GM21447 (cell line): ENCODE measurements around the gene AGAP1.

Source experiments
- ATAC-seq: cut with Tn5 transposase; IDR thresholded peaks from one replicate; pipeline ENCODE4 v1.9.1; 2021; ENCODE audit not compliant: unreplicated experiment

Gene AGAP1

GRCh38 chr2:235626658-235627057 is 132.8 kb downstream of the AGAP1 start:
- ATAC-seq: no peak

DNA sequence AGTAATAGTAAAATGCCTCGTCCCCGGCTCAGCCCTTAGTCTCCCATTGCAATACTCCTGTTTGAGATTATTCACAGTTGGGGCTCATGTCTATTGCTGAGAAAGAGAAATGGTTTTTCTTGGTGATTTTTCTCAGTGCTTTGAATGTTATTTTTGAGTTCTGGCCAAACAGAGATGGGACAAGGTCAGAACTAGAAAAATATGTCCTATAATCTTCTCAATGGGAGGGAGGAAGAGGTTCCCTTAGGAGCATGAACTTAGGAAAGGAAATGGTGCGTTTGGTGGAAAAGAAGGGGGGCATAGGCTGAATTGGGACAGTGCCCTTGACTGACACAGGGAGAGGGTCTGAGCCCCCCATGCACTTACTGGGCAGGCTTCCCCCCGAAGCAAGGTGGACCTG is 133.8 kb downstream of the AGAP1 start:
- no peak for ATAC-seq

DNA sequence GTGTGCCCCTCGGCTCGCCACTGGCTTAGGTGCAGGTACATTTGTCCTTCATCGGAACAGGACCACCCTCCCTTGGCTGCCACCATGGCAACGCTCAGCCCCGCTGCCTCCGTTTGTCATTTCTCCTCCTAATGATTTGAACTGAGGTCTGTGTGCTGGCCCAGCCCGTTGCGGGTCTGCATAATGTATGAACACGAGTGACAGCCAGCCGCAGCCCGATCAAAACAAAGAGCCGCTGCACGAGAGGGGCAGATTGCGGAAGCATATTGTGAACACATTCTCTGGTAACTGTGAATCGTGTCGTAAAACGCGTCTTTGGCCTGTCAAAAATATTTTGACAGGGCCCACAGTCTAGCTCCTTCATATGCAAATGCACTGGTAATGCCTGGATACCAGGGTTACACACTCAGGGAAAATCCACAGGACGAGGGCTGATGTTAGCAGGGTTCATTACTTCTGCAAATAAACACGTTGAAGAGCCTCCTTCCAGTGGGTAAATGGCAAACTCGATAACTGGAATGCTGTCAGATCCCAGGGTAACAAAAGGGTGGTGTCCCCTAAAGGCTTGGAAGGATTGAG is 137.0 kb downstream of the AGAP1 start:
- ATAC-seq: no peak

DNA sequence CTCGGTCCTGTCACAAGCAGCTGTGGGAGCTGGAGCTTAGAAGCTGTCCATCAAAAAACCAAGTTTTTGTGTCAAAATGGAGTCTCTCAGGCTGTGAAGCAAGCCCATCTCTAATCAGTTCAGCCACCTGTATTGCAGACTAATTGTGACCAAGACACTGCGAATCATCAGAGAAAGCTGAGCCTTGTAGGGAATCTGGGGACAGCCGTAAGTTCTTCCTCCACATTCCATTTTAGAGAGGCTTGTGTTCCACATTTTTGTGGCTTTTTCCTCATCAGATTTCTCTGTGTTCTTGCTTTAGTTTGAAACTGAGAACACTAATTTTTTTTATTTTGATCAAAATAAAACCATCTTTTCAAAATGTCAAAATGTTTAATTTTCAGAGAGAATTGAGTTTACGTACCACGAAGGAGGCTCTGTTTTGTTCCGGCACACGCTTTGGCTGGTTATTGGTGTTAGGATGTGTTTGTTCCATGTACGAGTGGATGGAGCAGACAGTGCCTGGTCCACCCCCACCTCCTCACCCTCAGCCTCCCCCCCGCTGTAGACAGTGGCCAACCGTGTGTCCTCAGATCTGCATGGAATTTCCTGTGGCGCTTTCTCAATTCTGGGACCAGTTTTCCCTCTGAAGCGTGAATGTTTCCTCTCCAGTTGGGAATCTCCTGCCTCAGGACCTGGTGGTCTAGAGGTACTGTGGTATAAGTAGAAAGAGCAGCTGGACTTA is 140.8 kb downstream of the AGAP1 start:
- no peak for ATAC-seq

DNA sequence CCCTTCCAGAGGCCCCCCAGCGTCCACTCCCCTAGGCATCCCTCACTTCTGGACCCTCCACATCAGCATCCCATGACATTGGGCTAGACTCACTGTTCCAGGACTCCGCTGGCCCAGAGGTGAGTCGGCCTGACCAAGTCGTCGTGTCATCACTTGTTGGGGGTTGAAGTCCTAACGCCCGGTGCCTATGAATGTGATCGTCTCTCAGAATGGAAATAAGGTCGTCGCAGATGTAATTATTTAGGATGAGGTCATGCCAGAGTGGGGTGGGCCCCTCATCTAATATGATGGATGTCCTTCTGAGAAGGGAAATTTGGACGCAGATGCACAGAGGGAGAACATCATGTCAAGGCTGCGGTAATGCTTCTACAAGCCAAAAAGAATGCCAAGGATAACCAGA is 142.7 kb downstream of the AGAP1 start:
- ATAC-seq: no peak

GRCh38 chr2:235637896-235638295 is 144.1 kb downstream of the AGAP1 start:
- ATAC-seq: no peak

GRCh38 chr2:235638541-235639427 is 144.9 kb downstream of the AGAP1 start:
- ATAC-seq: no peak

DNA sequence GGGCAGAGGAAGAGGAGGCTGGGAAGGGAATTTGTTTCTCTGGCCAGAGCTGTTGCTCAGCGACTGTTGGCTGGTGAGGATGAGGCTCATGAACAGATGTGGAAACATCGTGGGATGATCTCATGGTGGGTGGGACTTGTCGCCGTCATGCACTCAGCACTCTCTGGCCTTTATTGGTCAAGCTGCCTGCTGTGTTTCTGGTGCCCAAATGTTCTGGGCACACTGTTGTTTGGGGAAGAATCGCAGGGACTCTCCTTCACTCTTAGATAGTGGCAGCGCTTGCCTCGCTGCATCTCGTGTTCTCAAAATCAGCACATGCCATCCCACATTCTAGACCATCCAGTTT is 145.6 kb downstream of the AGAP1 start:
- ATAC-seq: no peak

GRCh38 chr2:235639885-235640284 is 146.0 kb downstream of the AGAP1 start:
- ATAC-seq: no peak

- no peak for ATAC-seq
Observed at GRCh38 chr2:235640377-235640776, 146.5 kb downstream of the AGAP1 start.

DNA sequence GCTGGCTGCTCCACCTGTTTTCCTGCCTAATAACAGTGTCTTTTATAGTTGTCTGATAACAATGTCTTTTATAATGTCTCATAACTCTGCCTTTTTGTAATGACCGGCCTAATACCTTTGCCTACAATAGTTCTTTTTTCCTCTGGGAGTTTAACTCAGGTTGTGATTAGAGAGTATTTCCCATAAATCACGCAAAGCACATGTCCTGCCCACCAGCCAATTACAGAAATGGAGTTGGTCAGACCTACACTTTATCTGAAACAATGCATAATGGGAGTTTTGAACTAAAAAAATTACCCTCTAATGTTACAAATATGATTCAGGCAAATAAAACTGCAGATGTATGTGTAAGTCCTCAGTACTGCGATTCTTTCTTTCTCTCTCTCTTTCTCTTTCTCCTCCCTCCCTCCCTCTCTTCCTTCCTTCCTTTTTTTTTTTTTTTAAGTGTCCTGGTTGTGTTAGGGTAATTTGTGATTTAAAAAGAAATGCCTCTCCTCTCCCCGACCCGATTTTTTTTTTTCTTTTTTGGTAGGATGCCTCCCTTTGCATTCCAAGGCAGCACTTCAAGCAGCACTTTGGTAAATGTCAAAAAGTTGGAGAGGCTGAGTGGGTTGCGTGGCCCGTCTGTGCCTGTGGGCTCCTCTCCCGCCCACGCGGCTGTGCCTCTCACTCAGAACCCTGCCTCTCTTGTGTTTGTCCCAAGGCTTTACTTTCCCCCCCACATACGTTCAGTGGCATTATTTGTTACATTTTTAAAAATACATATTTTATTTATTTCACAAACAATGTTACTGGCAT is 147.3 kb downstream of the AGAP1 start:
- no peak for ATAC-seq

DNA sequence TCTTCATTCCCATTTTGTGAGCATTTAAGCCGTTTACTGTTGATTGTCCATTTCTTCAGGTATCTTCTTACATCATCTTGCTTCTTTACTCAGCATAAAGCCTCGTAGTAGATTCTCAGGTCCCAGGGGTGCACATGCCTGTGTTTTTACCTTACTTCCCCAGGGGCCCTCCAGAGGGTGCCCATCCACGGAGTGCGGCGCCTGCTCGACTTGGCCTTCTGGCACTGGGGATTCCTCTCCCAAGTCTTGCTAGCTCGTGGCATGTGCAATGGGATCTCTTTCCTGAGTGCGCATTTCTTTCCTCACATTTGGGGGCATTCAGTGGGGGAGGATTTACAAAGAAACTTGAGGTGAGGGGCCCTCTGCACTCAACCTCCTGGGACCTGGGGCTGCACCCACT is 148.1 kb downstream of the AGAP1 start:
- ATAC-seq: no peak

GRCh38 chr2:235642446-235643098 is 148.7 kb downstream of the AGAP1 start:
- ATAC-seq: no peak

- no peak for ATAC-seq
Observed at GRCh38 chr2:235643680-235644511, 150.1 kb downstream of the AGAP1 start.

GRCh38 chr2:235647264-235647663 is 153.4 kb downstream of the AGAP1 start:
- ATAC-seq: no peak

- no peak for ATAC-seq
Observed at GRCh38 chr2:235647877-235648276, 154.0 kb downstream of the AGAP1 start.

DNA sequence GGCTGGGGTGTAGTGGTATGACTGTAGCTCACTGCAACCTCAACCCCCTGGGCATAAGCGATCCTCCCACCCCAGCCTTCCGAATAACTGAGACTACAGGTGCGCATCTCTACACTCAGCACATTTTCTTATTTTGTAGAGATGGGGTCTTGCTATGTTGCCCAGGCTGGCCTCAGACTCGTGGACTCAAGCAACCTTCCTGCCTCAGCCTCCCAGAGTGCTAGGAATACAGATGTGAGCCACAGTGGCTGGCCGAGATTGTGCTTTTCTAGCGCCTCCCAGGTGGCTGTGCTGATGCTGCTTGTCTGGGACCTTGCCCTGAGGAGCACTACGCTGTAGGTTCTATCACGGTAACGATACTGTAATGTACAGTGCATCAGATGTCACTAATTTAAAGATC is 155.6 kb downstream of the AGAP1 start:
- no peak for ATAC-seq

DNA sequence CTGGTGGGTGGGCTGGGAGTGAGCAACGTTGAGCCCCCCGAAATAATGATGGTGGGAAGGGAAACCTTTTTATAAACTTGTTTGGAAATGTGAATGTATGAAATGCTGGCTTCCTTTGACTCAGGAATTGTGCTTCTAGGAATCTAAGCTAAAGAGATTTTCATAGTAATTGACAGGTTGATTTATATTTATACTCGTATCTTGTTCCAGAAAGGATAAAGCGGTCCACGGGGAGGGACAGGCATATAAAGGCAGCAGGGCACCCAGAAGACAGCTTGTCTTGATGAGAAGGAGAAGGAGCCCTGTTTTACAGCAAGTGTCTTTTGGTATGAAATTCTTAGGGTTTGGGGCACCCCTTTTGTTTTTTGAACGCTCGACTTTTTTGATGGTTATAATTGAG is 157.8 kb downstream of the AGAP1 start:
- ATAC-seq: no peak

DNA sequence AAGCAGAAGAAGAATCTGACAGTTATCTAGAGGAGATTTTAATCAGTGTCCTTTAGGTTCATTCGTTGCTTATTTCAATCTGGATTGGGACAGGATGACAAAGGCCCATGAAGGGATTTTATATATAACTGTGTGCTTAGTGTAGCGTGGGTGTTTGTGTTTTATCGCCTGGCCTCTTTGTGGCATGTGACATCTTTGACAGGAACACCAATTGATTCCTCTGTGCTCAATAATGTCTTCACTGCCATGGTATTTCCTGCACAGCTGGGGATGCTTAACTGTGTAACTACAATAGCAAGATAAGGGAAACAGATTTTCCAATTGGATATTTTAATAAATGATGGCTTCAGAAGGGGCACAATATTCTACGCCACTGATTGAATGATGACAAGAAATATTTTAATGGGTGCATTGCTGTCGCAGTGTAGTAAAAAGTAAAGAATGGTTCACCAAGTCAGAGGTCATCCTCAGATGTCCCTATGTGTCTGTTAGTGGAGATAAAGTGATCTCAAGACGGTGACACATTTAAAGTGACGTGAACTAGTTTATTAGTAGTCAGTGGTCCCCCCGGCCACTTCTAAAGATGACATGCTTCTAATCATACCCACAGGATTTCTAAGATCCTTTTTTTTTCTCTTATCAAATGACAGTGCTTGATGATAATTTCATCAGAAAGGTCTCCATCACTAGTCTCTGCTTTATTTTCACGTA is 160.4 kb downstream of the AGAP1 start:
- ATAC-seq: no peak
